Ovary (tissue), 3 donors: ENCODE measurements around the gene ADCK1.

Experiments used
- POLR2A ChIP-seq: fragments of 450-650 bp; IDR thresholded peaks from one replicate; pipeline ENCODE4 v1.6.1; 2017; ENCODE audit warnings: antibody characterized with exemption, mild to moderate bottlenecking, moderate library complexity
- TF ChIP-seq, protein P1 (sequence below), 3 donors: fragments of 450-650 bp in 2 of 3; fragments of 200-600 bp in 1 of 3; IDR thresholded peaks; one replicate each; pipeline versions ENCODE4 v1.5.1 to v1.8.0; 2016 to 2022; ENCODE audit warnings: antibody characterized with exemption in 3 of 3, mild to moderate bottlenecking in 1 of 3
- donor health status: DM: no; HTN: no; CAD: no.

DNA sequence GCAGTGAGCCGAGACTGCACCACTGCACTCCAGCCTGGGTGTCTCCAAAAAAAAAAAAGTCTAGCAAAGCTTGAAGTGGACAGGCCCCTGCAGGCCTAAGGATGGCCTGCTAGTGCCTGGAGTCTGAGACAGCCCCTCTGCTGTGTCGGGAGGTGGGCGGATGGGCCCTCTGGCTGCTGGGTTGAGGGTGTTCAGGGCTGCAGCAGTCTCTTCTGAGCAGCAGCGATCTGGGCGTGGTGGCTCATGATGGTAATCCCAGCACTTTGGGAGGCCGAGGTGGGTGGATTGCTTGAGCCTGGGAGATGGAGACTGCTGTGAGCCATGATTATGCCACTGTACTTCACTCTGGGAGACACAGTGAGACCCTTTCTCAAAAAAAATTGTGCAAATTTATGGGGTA is 57.0 kb downstream of the ADCK1 start:
- TF ChIP-seq, protein P1, sequence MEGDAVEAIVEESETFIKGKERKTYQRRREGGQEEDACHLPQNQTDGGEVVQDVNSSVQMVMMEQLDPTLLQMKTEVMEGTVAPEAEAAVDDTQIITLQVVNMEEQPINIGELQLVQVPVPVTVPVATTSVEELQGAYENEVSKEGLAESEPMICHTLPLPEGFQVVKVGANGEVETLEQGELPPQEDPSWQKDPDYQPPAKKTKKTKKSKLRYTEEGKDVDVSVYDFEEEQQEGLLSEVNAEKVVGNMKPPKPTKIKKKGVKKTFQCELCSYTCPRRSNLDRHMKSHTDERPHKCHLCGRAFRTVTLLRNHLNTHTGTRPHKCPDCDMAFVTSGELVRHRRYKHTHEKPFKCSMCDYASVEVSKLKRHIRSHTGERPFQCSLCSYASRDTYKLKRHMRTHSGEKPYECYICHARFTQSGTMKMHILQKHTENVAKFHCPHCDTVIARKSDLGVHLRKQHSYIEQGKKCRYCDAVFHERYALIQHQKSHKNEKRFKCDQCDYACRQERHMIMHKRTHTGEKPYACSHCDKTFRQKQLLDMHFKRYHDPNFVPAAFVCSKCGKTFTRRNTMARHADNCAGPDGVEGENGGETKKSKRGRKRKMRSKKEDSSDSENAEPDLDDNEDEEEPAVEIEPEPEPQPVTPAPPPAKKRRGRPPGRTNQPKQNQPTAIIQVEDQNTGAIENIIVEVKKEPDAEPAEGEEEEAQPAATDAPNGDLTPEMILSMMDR (IDR thresholded peaks at IDR 0.05), result no peak
- no peak for TF ChIP-seq POLR2A
